NCI-H1105 (cell line): Measurements from ENCODE around the gene UBE2Q2.
A peak's percentile ranks its signal among the peaks of the same experiment; 100 is the strongest.
"Not testable (repeated sequence)": the region's sequence is repeated elsewhere in the genome, so short reads cannot be mapped to it uniquely, and the experiment has no call there.

Experiments
- DNase-seq: peaks from one replicate; lab custom pipeline; 2025; lab: John Stamatoyannopoulos, UW

UBE2Q2 gene

DNA sequence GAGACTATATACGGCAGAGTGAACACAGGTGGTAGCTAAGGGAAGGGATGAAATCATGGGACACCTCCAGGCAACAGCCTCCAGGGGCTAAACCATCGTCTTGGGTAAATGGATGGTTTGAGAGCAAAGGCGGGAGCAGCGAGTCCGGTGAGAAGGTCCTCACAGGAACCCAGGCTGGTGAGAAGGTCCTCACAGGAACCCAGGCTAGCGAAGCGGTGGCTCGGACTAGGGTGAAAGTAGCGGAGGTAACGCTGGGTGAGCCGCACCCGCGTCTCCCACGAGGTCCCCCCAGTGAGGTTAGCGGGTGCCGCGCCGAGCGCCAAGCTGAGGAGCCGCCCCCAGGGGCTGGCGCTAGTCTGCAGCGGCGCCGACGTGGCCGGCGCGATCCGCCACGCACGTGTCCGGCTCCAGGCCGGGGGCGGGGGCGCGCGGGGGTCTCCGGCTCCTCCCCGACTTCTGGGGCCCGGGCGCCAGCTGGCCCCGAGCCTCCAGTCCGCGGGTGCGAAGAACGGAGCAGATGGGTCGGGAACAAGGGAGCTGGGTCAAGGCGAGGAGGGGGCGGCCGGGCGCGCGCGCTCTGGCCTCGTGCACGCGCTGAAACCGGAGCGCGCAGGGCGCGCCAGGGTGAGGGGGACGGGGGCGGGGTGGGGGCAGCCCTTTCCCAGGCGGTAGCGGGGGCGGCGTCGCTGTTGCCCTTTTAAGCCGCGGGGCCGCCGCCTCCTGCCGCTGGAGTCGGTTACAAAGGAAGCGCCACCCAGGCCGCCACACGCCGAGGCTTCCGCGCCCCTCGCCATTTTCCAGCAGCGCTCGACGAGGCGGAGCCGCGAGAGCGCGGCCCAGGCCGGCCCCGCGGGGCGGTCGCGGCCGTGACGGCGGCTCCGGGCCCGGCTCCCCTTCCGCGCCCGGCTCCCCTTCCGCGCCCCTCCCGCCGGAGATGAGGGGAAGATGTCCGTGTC is at the start of gene UBE2Q2:
TSS of gene UBE2Q2 (plus strand) at position 726 of the 956 bp plus-strand sequence. CDS start at position 946, 220 bp downstream.
- peak; percentile 50 for DNase-seq

DNA sequence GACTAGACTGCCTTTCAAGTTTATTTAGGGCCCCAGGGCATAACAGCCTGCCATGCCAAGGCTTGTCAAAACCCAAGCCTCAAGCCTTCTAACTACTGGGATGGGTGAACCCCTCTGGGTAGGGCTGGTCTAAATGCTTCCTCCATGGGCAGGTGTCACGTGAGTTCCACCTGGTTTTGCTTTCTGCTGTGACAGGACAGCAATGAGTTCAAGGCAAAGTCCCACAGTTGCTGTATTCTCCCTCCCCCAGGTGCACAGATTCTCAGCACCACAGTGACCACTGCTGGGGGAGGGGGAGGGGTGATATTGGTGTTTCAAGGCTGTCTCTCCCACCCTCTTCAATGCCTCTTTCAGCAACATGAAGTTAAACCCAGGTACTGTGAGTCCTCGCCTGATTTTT is 46.9 kb upstream of the UBE2Q2 start:
- DNase-seq: no peak

GRCh38 chr15:75797146-75797545 is 46.1 kb upstream of the UBE2Q2 start:
- not testable (repeated sequence) for DNase-seq

DNA sequence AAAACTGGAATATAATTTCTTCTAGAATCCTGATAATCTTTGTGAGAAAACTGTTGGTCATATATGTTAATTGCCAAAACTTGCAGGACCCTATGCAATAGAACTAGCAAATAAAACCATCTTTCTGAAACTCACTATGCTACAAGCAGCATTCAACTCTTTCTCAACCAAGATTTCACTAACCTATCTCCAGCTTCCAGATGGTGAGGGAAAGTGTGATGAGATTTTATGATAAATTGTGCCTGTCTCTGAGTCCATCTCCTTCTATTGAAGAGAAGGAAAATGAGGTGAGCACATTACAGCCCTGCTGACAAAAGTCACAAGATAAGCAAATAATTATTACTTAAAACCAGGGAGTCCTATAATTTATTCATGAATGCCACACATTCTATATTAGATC is 44.1 kb upstream of the UBE2Q2 start:
- DNase-seq: no peak

- DNase-seq: not testable (repeated sequence)
Measured at GRCh38 chr15:75800409-75800808, 42.8 kb upstream of the UBE2Q2 start.

DNA sequence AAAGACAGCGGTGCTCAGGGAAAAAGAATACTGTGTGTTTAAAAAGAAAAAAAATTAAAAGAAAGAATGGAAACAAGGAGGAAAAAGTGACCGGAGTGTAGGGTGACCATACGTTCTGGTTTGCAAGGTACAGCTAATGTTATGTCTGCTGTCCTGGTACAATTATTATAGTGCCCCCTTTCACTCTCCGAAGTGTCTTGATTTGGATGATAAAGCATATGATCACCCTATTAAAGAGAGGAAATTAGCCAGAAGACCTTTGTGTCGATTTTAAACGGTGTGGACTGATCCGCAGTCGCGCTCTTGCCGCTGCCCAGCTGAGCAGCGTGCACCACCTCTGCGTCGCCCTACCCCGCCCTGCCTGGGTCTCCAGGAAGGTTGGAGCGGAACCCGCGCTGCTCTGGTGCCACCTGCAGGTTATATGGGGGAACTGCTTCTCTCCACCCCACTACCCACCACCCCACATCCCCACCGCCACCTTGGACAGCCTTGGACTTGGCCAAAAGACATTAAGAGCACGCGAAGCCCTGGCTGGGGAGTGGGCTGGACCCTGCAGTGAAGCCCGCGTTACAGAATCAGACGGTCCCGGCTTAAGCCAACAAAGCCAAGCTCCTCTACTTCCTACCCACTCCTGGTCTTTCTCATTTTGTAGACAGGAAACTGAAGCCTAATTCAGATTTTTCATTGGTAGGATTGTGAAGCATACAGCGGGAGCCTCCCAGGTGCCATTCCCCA is 41.2 kb upstream of the UBE2Q2 start:
- peak; percentile 52 for DNase-seq

- DNase-seq: not testable (repeated sequence)
Measured at GRCh38 chr15:75807486-75807885, 35.8 kb upstream of the UBE2Q2 start.

DNA sequence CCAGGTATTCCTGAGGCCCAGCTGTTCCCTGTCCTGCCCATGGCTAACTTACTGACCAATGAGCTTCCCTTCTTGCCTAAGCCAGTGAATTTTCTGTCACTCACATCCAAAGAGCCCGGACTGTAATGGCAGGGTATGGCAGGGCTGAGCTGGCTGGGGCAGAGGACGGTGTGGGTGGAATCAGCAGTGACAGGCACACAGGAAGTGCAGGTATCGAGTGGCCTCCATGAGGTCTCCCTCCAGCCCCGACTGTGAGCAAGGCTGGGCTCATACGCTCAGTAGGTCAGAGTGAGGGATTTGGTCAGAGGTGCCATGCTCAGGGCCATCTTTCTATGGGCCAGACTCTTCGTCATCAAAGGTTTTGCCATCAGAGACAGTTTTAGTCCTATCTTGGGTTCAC is 35.2 kb upstream of the UBE2Q2 start:
- not testable (repeated sequence) for DNase-seq

GRCh38 chr15:75808563-75808962 is 34.7 kb upstream of the UBE2Q2 start:
- DNase-seq: no peak

- no peak for DNase-seq
Measured at GRCh38 chr15:75809986-75810750, 33.1 kb upstream of the UBE2Q2 start.

- DNase-seq: no peak
Measured at GRCh38 chr15:75810874-75811498, 32.3 kb upstream of the UBE2Q2 start.

DNA sequence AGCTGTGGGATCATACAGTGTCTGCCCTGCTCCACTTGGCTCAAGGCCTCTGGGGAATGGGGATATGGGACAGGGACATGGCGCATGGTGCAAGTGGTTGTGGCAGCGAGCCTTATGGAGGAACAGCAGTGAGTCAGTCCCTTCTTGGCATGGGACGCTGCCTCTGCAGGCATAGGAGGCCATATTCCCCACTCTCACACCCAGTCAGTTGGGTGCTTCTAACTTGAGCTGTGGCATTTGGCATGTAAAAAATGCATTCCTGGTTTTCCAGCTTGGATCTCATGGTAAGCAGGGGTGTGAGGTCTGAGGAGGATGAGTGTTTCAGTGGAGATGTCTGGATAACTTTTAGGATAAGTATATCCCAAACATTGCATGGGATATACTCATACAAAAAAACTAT is 31.6 kb upstream of the UBE2Q2 start:
- DNase-seq: no peak

- no peak for DNase-seq
Measured at GRCh38 chr15:75814794-75815193, 28.5 kb upstream of the UBE2Q2 start.

GRCh38 chr15:75815811-75816719 is 27.2 kb upstream of the UBE2Q2 start:
- DNase-seq: no peak

GRCh38 chr15:75817138-75817935 is 25.9 kb upstream of the UBE2Q2 start:
- DNase-seq: no peak

GRCh38 chr15:75820206-75820605 is 23.0 kb upstream of the UBE2Q2 start:
- DNase-seq: no peak

DNA sequence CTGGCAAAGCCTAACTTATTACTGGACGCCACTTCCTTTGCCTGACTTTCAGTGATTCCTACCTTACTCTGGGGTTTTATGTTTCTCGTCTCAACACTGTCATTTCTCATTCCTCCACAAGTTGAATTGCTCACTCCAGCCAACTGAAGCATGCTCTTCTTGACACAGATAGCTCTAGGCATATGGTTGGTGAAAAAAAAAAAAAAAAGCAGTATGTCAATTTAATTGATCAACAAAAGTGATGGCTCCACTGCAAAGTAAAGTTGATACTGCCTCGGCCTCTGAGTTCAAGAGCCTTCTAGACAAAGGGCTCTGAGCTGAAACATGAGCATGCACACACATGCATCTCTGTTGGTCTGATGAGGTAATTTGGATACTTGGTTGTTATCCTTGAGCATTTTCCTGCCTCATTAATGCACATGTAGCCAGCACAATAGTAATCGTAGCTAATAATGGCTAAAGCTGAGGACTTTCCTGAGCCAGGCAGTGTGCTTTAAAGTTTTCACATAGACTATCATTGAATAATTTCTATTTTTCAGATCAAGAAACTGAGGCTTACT is 21.4 kb upstream of the UBE2Q2 start:
- no peak for DNase-seq

GRCh38 chr15:75822685-75823278 is 20.5 kb upstream of the UBE2Q2 start:
- DNase-seq: no peak
